K562 (cell line): ENCODE measurements around the gene CROCC2. TPM values are rescaled to one million over a fixed set of nuclear protein-coding genes. Genes with fewer than 3 reads are reported as not detected.

Experiments used
- ATAC-seq: fragments of 200-7000 bp; cut with Tn5 transposase; 3 replicates; pipeline ENCODE4 v1.9.1; 2020; ENCODE audit warnings: moderate library complexity
- BruUV-seq: library from RNA; stranded (reverse); fragments of 400-500 nt; replicated peaks from 2 replicates; lab custom pipeline; 2021; lab: Mats Ljungman, UMichigan
- CTCF ChIA-PET: fragments of 300-600 bp; formaldehyde crosslinking; extraction: SDS; loops from one replicate; lab custom pipeline; 2021; ENCODE audit warnings: low intra/inter-chr PET ratio; lab: Yijun Ruan, JAX
- POLR2A ChIA-PET: fragments of 300-600, 350-650 bp; sonication (Branson Sonifier 250); formaldehyde crosslinking; extraction: SDS; loops from one replicate; lab custom pipeline; 2021; ENCODE audit warnings: antibody characterized with exemption, inconsistent platforms; lab: Yijun Ruan, JAX
- DNase-seq, 4 experiments: peaks; one replicate each; pipeline versions ENCODE4 v3.0.0 to v3.0.0-alpha.2; 2011 to 2018; ENCODE audit warnings: low spot score in 3 of 4, mixed read lengths in 3 of 4; ENCODE audit errors: extremely low read depth in 1 of 4
- FAIRE-seq: peaks from 2 replicates; lab custom pipeline; 2011; peaks lifted over from hg19 to GRCh38; lab: Jason Lieb, UNC
- H2AFZ ChIP-seq: 2 replicates; pipeline ENCODE4 v1.6.0; 2011; ENCODE audit warnings: low read depth, low read length, control low read depth, inconsistent platforms
- H3K27ac ChIP-seq: fragments of 200-600 bp; 3 replicates; pipeline ENCODE4 v1.8.0; 2011; ENCODE audit warnings: low read depth, mild to moderate bottlenecking, control low read depth, inconsistent platforms, low read length, moderate library complexity, mixed read lengths; ENCODE audit errors: extremely low read depth
- H3K27me3 ChIP-seq, 2 experiments: fragments of 300-600 bp in 1 of 2; 2 replicates in 1 of 2; 3 replicates in 1 of 2; pipeline versions ENCODE4 v1.6.0 to v1.8.0; 2011; ENCODE audit warnings: inconsistent platforms in 2 of 2, low read length in 2 of 2, mild to moderate bottlenecking in 1 of 2, mixed read lengths in 1 of 2, moderate library complexity in 1 of 2; ENCODE audit not compliant: control insufficient read depth in 2 of 2, insufficient read depth in 2 of 2
- H3K36me3 ChIP-seq: fragments of 300-600 bp; 3 replicates; pipeline ENCODE4 v1.8.0; 2011; ENCODE audit warnings: mild to moderate bottlenecking, low read length, inconsistent platforms; ENCODE audit not compliant: control insufficient read depth, insufficient read depth
- H3K4me1 ChIP-seq, 2 experiments: fragments of 200-600 bp in 1 of 2; replicated peaks in 1 of 2; 2 replicates in 1 of 2; 3 replicates in 1 of 2; pipeline versions ENCODE4 v1.5.1 to v1.8.0; 2011; ENCODE audit warnings: inconsistent platforms in 2 of 2, low read length in 2 of 2, mild to moderate bottlenecking in 1 of 2, mixed read lengths in 1 of 2, moderate library complexity in 1 of 2; ENCODE audit not compliant: control insufficient read depth in 2 of 2, insufficient read depth in 2 of 2
- H3K4me2 ChIP-seq: 2 replicates; pipeline ENCODE4 v1.6.1; 2011; ENCODE audit warnings: low read length, control low read depth, inconsistent platforms, mixed read lengths; ENCODE audit not compliant: insufficient read depth
- H3K4me3 ChIP-seq: fragments of 200-600 bp; sonication (generic), shearing (Covaris generic); 2 replicates; pipeline ENCODE4 v1.5.1; 2016; ENCODE audit warnings: control low read depth, inconsistent platforms
- H3K79me2 ChIP-seq: fragments of 200-600 bp; 3 replicates; pipeline ENCODE4 v1.8.0; 2011; ENCODE audit warnings: low read length, inconsistent platforms; ENCODE audit not compliant: control insufficient read depth, insufficient read depth
- H3K9ac ChIP-seq, 2 experiments: 2 replicates each; pipeline versions ENCODE4 v1.6.0 to v1.6.1; 2011; ENCODE audit warnings: low read depth in 2 of 2, low read length in 2 of 2, control low read depth in 1 of 2, inconsistent platforms in 1 of 2, mild to moderate bottlenecking in 1 of 2, mixed read lengths in 1 of 2; ENCODE audit not compliant: insufficient read depth in 1 of 2
- H3K9me1 ChIP-seq: one replicate; pipeline ENCODE4 v1.6.0; 2011; ENCODE audit warnings: inconsistent platforms, mild to moderate bottlenecking, low read length, moderate library complexity; ENCODE audit not compliant: control insufficient read depth, insufficient read depth
- H3K9me3 ChIP-seq: replicated peaks from 2 replicates; pipeline ENCODE4 v1.5.1; 2011; ENCODE audit warnings: low read depth, low read length, inconsistent platforms; ENCODE audit not compliant: control insufficient read depth, insufficient read depth
- H4K20me1 ChIP-seq: replicated peaks from 2 replicates; pipeline ENCODE4 v1.6.1; 2011; ENCODE audit warnings: low read length, inconsistent platforms, mixed read lengths; ENCODE audit not compliant: control insufficient read depth, insufficient read depth
- MAFG ChIP-seq: fragments of 450-650 bp; conservative IDR thresholded peaks from 2 replicates; pipeline ENCODE4 v1.6.1; 2016; ENCODE audit warnings: missing genetic modification characterization, missing compliant biosample characterization
- MCM7 ChIP-seq, 2 experiments: fragments of 450-650 bp; IDR thresholded peaks; 2 replicates each; pipeline ENCODE4 v1.6.1; 2016 to 2018
- RBBP5 ChIP-seq: fragments of 200-600 bp; sonication (generic); IDR thresholded peaks from 2 replicates; pipeline ENCODE4 v1.6.1; 2012; ENCODE audit warnings: borderline replicate concordance, mild to moderate bottlenecking, low read length, control low read depth, inconsistent platforms; ENCODE audit not compliant: insufficient read depth, poor library complexity, severe bottlenecking
- SAP30 ChIP-seq: fragments of 200-600 bp; sonication (generic); IDR thresholded peaks from 2 replicates; pipeline ENCODE4 v1.6.1; 2012; ENCODE audit warnings: borderline replicate concordance, low read depth, mild to moderate bottlenecking, moderate library complexity, low read length, control low read depth, inconsistent platforms; ENCODE audit not compliant: insufficient read depth, poor library complexity, severe bottlenecking
- SIN3A ChIP-seq, 2 experiments: fragments of 150-350 bp in 1 of 2; IDR thresholded peaks; 2 replicates each; pipeline ENCODE4 v1.6.1; 2011 to 2016; ENCODE audit warnings: borderline replicate concordance in 2 of 2, low read depth in 2 of 2, low read length in 2 of 2, mild to moderate bottlenecking in 2 of 2, moderate library complexity in 2 of 2; ENCODE audit not compliant: control insufficient read depth in 1 of 2
- SMARCA4 ChIP-seq: fragments of 450-650 bp; IDR thresholded peaks from 2 replicates; pipeline ENCODE4 v1.6.1; 2016
- TAF15 ChIP-seq: fragments of 200-400 bp; formaldehyde crosslinking; IDR thresholded peaks from 2 replicates; pipeline ENCODE4 v1.6.1; 2017; ENCODE audit warnings: mild to moderate bottlenecking, low read depth, low read length, moderate library complexity
- TBL1XR1 ChIP-seq, 2 experiments: IDR thresholded peaks; 2 replicates each; pipeline ENCODE4 v1.6.1; 2012; ENCODE audit warnings: improper control_type of control experiment in 2 of 2, low read length in 2 of 2, mild to moderate bottlenecking in 1 of 2
- ZBTB26 ChIP-seq: fragments of 450-650 bp; formaldehyde crosslinking; IDR thresholded peaks from 2 replicates; pipeline ENCODE4 v1.4.0; 2022; ENCODE audit warnings: missing genetic modification characterization
- ZFP30 ChIP-seq: fragments of 250-450 bp; sonication (Bioruptor Pico); IDR thresholded peaks from 2 replicates; pipeline ENCODE4 v1.8.0; 2022; ENCODE audit warnings: moderate library complexity, mild to moderate bottlenecking, inconsistent platforms, borderline replicate concordance
- ZFX ChIP-seq: sonication (generic); formaldehyde crosslinking; IDR thresholded peaks from 2 replicates; pipeline ENCODE4 v1.8.0; 2022; ENCODE audit warnings: mild to moderate bottlenecking, missing genetic modification reagents, moderate library complexity
- ZKSCAN8 ChIP-seq: fragments of 200-800 bp; sonication (Bioruptor generic); IDR thresholded peaks from 2 replicates; pipeline ENCODE4 v1.6.1; 2016; ENCODE audit warnings: missing genetic modification characterization, missing compliant biosample characterization
- ZMIZ1 ChIP-seq, 2 experiments: fragments of 150-350 bp in 1 of 2; IDR thresholded peaks; 2 replicates each; pipeline ENCODE4 v1.6.1; 2012 to 2016; ENCODE audit warnings: low read depth in 2 of 2, low read length in 2 of 2, mild to moderate bottlenecking in 1 of 2, moderate library complexity in 1 of 2
- ZNF134 ChIP-seq: fragments of 250-450 bp; sonication (Bioruptor Pico); conservative IDR thresholded peaks from 2 replicates; pipeline ENCODE4 v1.4.0; 2020
- ZNF57 ChIP-seq: fragments of 450-650 bp; formaldehyde crosslinking; IDR thresholded peaks from 2 replicates; pipeline ENCODE4 v1.4.0; 2020; ENCODE audit warnings: mild to moderate bottlenecking, moderate library complexity
- WGBS: fragments of 100-300 bp; shearing (Covaris generic); methylation state at CpG from one replicate; pipeline ENCODE4 v1.1.6; 2016; ENCODE audit warnings: low coverage, mixed read lengths; ENCODE audit not compliant: insufficient coverage; ENCODE audit errors: missing lambda C conversion rate; 5-methylcytosine and 5-hydroxymethylcytosine counted together
- in situ Hi-C: fragments of 300-500 bp; cut with MboI; formaldehyde crosslinking; loops from 4 replicates; pipeline ENCODE4 v1.15.0; 2018; ENCODE audit warnings: inconsistent platforms, mixed read lengths
- intact Hi-C: fragments of 100-400 bp; cut with micrococcal nuclease; formaldehyde crosslinking; loops from 2 replicates; pipeline ENCODE4 v1.14.2; 2022
- polyA plus RNA-seq, 8 experiments: library from polyadenylated mRNA; depleted of rRNA in 4 of 8; stranded (reverse) in 5 of 8; unstranded in 3 of 8; fragments of >200 nt; fragmentation: Nextera tagmentation in 2 of 8; fragmentation: Illumina TruSeq in 1 of 8; extraction: Ambion mirVana in 2 of 8; extraction: Trizol in 1 of 8; gene quantifications; 2 replicates each; pipeline versions ENCODE4 v1.2.1 to v1.2.3, GENCODE V29; 2011 to 2014; ENCODE audit warnings: inconsistent platforms in 1 of 8, missing spikeins in 1 of 8
- total RNA-seq, 7 experiments: library from RNA; depleted of rRNA in 6 of 7; stranded (reverse); fragments of >200 nt in 6 of 7; fragmentation: Illumina TruSeq in 2 of 7; extraction: Trizol in 2 of 7; gene quantifications; 2 replicates each; pipeline versions ENCODE4 v1.2.1 to v1.2.3, GENCODE V29; 2011 to 2021; ENCODE audit warnings: low replicate concordance in 1 of 7
- TF ChIP-seq, protein P1 (sequence below): sonication (generic); formaldehyde crosslinking; IDR thresholded peaks from 2 replicates; pipeline ENCODE4 v1.8.1; 2022; ENCODE audit warnings: missing genetic modification reagents

The CROCC2 gene
- total and polyA plus RNA-seq, 9 of the 15 experiments (the other 6 are each of a cell fraction or from before 2014, with no cell fraction given) = not detected

DNA sequence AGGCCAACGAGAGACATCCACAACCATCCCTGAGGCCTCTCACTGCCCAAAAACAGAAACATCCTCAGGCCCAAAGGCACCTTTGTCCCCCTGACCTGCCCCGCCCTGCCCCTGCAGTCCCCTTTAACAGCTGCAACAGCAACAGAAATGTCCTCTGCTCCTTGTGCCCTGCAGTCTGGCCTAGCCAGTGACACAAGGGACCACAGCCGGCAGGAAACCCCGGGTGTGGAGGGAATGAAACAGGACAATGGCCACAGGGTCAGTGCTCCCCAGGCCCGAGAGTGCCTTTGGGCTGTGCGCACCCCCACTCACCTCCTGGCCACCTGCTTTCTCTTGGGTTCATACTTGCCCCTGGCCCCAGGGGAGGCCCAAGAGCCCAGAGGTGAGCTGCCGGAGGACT is 127.9 kb downstream of the CROCC2 start:
- FAIRE-seq = no peak
- TF ChIP-seq MCM7 (IDR thresholded peaks at IDR 0.05) = no peak
- no peak for TF ChIP-seq ZBTB26
- no peak for TF ChIP-seq TBL1XR1 (IDR thresholded peaks at IDR 0.05; ENCODE audit: low read length in 2 of 2)
- TF ChIP-seq SMARCA4 = no peak
- TF ChIP-seq RBBP5 = no peak
- no peak for TF ChIP-seq ZNF134 (CRISPR knock-in tag)
- TF ChIP-seq ZMIZ1 (IDR thresholded peaks at IDR 0.05; ENCODE audit: low read depth in 2 of 2, low read length in 2 of 2) = no peak
- TF ChIP-seq ZKSCAN8 = no peak
- no peak for TF ChIP-seq MAFG (tag)
- TF ChIP-seq, protein P1, sequence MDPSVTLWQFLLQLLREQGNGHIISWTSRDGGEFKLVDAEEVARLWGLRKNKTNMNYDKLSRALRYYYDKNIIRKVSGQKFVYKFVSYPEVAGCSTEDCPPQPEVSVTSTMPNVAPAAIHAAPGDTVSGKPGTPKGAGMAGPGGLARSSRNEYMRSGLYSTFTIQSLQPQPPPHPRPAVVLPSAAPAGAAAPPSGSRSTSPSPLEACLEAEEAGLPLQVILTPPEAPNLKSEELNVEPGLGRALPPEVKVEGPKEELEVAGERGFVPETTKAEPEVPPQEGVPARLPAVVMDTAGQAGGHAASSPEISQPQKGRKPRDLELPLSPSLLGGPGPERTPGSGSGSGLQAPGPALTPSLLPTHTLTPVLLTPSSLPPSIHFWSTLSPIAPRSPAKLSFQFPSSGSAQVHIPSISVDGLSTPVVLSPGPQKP (CRISPR knock-in tag) = no peak
- TF ChIP-seq SAP30 = no peak
- no peak for TF ChIP-seq SIN3A (IDR thresholded peaks at IDR 0.05; ENCODE audit: borderline replicate concordance in 2 of 2, control insufficient read depth in 1 of 2, low read depth in 2 of 2, low read length in 2 of 2)
- no peak for TF ChIP-seq ZFX (CRISPR knock-in tag)
- no peak for TF ChIP-seq TAF15
- TF ChIP-seq ZFP30 = no peak
- no peak for TF ChIP-seq ZNF57 (CRISPR knock-in tag)

More for the DNA sequence above, 127.9 kb downstream of the CROCC2 start:
- Histone ChIP-seq H3K79me2 (no peaks in the 10 kb centered on the region), H3K9ac (no peak overlapping the region), H3K4me1 (peaks cover 0 to 25% of the 10 kb centered on the region in 2 experiments; a peak in 2 of 5 replicates), H3K9me3 (no peaks in the 10 kb centered on the region), H3K4me3 (no peak overlapping the region), H3K27me3 (peaks cover 0 to 46% of the 10 kb centered on the region in 2 experiments; a peak in 2 of 5 replicates), H3K4me2 (no peak overlapping the region), H3K36me3 (no peaks in the 10 kb centered on the region), H3K27ac (no peak overlapping the region), H3K9me1 (no peaks in the 10 kb centered on the region), H4K20me1 (no peaks in the 10 kb centered on the region; the same call in 1 of the 2 replicates), H2AFZ (no peak overlapping the region)
- intact Hi-C loops = no loop called here
- no peak for DNase-seq
- ChIA-PET POLR2A (no interaction called here), CTCF (no interaction called here)
- in situ Hi-C loops = no loop called here
- ATAC-seq = no peak
- no TSS peak for BruUV-seq
- WGBS = 5% methylated on average over 7 of the region's 7 CpGs
